ENCODE data around the gene EPO.

DNA sequence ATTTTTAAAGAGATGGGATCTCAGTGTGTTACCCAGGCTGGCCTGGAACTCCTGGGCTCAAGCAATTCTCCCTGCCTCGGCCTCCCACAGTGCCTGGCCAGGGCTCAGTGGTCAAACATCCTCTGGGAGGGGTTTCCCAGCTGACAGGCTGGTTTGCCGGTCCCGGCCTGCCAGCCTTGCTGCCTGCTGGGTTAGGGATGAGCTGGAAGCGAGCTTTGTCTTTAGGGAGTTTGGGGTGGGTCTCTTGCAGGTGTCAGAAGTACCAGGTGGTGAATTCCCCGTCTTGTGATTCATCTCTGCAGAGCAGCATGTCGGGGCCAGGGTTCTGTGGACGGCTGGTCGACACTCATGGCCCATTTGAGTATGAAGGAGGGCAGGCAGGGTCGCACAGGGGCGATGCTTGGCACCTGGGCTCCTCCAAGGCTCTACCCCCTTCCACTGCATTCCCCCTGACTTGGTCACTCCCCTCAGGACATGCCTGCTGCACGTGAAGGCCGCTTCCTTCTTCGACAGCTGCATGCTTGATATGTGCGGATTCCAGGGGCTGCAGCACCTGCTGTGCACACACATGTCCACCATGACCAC lies 43.4 kb downstream of the EPO start:
- TF ChIP-seq, protein P1, sequence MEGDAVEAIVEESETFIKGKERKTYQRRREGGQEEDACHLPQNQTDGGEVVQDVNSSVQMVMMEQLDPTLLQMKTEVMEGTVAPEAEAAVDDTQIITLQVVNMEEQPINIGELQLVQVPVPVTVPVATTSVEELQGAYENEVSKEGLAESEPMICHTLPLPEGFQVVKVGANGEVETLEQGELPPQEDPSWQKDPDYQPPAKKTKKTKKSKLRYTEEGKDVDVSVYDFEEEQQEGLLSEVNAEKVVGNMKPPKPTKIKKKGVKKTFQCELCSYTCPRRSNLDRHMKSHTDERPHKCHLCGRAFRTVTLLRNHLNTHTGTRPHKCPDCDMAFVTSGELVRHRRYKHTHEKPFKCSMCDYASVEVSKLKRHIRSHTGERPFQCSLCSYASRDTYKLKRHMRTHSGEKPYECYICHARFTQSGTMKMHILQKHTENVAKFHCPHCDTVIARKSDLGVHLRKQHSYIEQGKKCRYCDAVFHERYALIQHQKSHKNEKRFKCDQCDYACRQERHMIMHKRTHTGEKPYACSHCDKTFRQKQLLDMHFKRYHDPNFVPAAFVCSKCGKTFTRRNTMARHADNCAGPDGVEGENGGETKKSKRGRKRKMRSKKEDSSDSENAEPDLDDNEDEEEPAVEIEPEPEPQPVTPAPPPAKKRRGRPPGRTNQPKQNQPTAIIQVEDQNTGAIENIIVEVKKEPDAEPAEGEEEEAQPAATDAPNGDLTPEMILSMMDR (IDR thresholded peaks at IDR 0.05; ENCODE audit: borderline replicate concordance, extremely low read depth, low read length, poor library complexity, severe bottlenecking) = no peak
- no peak for TF ChIP-seq EZH2 (IDR thresholded peaks at IDR 0.05; ENCODE audit: borderline replicate concordance, low read depth, low read length, severe bottlenecking)
